OCI-LY7 (cell line): Measurements from ENCODE around the gene GNA15.

Source experiments
- CTCF ChIP-seq: fragments of 200-600 bp; sonication (generic); conservative IDR thresholded peaks from 2 replicates; pipeline ENCODE4 v1.5.1; 2014; ENCODE audit warnings: mild to moderate bottlenecking, antibody characterized with exemption, low read length, moderate library complexity, mixed read lengths
- EZH2phosphoT487 ChIP-seq: fragments of 200-600 bp; sonication (generic); IDR thresholded peaks from 2 replicates; pipeline ENCODE4 v1.6.1; 2018; ENCODE audit warnings: low read depth, borderline replicate concordance, mild to moderate bottlenecking, mixed run types, antibody characterized with exemption, low read length, moderate library complexity, mixed read lengths

GRCh38 chr19:3208317-3209207 lies 72.7 kb downstream of the GNA15 start:
- no peak for TF ChIP-seq CTCF
- no peak for TF ChIP-seq EZH2phosphoT487
